A673 (cell line): ENCODE measurements around the gene KIRREL3. TPM values are rescaled to one million over a fixed set of nuclear protein-coding genes. Genes with fewer than 3 reads are reported as not detected.

Experiments used
- BruUV-seq: library from RNA; stranded (reverse); fragments of 400-500 nt; replicated peaks from 2 replicates; lab custom pipeline; 2021; lab: Mats Ljungman, UMichigan
- CTCF ChIA-PET: fragments of 300-600 bp; sonication (Branson Sonifier 250); formaldehyde crosslinking; loops from one replicate; lab custom pipeline; 2022; ENCODE audit warnings: antibody characterized with exemption; lab: Charles Lee
- POLR2A ChIA-PET: fragments of 300-600 bp; sonication (Branson Sonifier 250); formaldehyde crosslinking; loops from one replicate; lab custom pipeline; 2022; ENCODE audit warnings: antibody characterized with exemption; ENCODE audit not compliant: low non-redundant PET; lab: Charles Lee
- DNase-seq: peaks from one replicate; pipeline ENCODE4 v3.0.0-alpha.2; 2015; ENCODE audit warnings: low spot score
- H3K27ac ChIP-seq: fragments of 200-600 bp; sonication (generic); 2 replicates; pipeline ENCODE4 v1.5.1; 2016; ENCODE audit warnings: mixed run types, low read depth, mild to moderate bottlenecking, mixed read lengths, antibody characterized with exemption, low read length; ENCODE audit not compliant: poor library complexity, severe bottlenecking
- H3K27me3 ChIP-seq: fragments of 200-600 bp; sonication (generic); replicated peaks from 2 replicates; pipeline ENCODE4 v1.6.1; 2017; ENCODE audit warnings: mixed run types, low read depth, mild to moderate bottlenecking, mixed read lengths, antibody characterized with exemption, low read length; ENCODE audit not compliant: insufficient read depth, poor library complexity
- H3K36me3 ChIP-seq: fragments of 200-600 bp; sonication (generic); 2 replicates; pipeline ENCODE4 v1.6.1; 2016; ENCODE audit warnings: mixed run types, mild to moderate bottlenecking, mixed read lengths, antibody characterized with exemption, low read length; ENCODE audit not compliant: insufficient read depth, poor library complexity, severe bottlenecking
- H3K4me1 ChIP-seq: fragments of 200-600 bp; sonication (generic); 2 replicates; pipeline ENCODE4 v1.6.1; 2017; ENCODE audit warnings: mixed run types, mild to moderate bottlenecking, mixed read lengths, antibody characterized with exemption, low read length; ENCODE audit not compliant: insufficient read depth, poor library complexity, severe bottlenecking
- H3K4me3 ChIP-seq: fragments of 200-600 bp; sonication (generic); 2 replicates; pipeline ENCODE4 v1.5.1; 2016; ENCODE audit warnings: low read depth, mixed run types, mild to moderate bottlenecking, mixed read lengths, low read length; ENCODE audit not compliant: poor library complexity, severe bottlenecking
- H3K9me3 ChIP-seq: fragments of 200-600 bp; sonication (generic); 2 replicates; pipeline ENCODE4 v1.6.1; 2016; ENCODE audit warnings: mixed run types, low read depth, mild to moderate bottlenecking, mixed read lengths, antibody characterized with exemption, low read length; ENCODE audit not compliant: poor library complexity, severe bottlenecking
- CTCF ChIP-seq: fragments of 300-800, 200-600 bp; sonication (generic); conservative IDR thresholded peaks from 2 replicates; pipeline ENCODE4 v1.5.1; 2017; ENCODE audit warnings: low read depth, mild to moderate bottlenecking, antibody characterized with exemption, low read length, moderate library complexity, mixed read lengths
- EZH2 ChIP-seq: fragments of 200-600 bp; sonication (generic); IDR thresholded peaks from 2 replicates; pipeline ENCODE4 v1.6.1; 2017; ENCODE audit warnings: borderline replicate concordance, low read depth, mild to moderate bottlenecking, mixed read lengths, antibody characterized with exemption, low read length; ENCODE audit not compliant: poor library complexity, severe bottlenecking
- intact Hi-C: fragments of 100-400 bp; cut with micrococcal nuclease; formaldehyde crosslinking; loops from one replicate; pipeline ENCODE4 v1.10.0; 2022; ENCODE audit not compliant: unreplicated experiment
- total RNA-seq: library from RNA; stranded (reverse); gene quantifications from 2 replicates; pipeline ENCODE4 v1.2.3, GENCODE V29; 2021

KIRREL3 gene
- total RNA-seq, 1 experiment from 2014 or later: not detected

- no peaks in the 10 kb centered on the region for H3K4me1 ChIP-seq
- no peaks in the 10 kb centered on the region for H3K9me3 ChIP-seq
- H3K36me3 ChIP-seq: no peaks in the 10 kb centered on the region
- ChIA-PET POLR2A (no interaction called here), CTCF (no interaction called here)
- no peaks in the 10 kb centered on the region for H3K27me3 ChIP-seq
- intact Hi-C loops: no loop called here
- TF ChIP-seq EZH2 (no peak), CTCF (no peak)
- no peak overlapping the region for H3K4me3 ChIP-seq
- no TSS peak for BruUV-seq
- no peak overlapping the region for H3K27ac ChIP-seq
- no peak for DNase-seq
Observed at GRCh38 chr11:126700768-126701519, 299.6 kb downstream of the KIRREL3 start.

GRCh38 chr11:126698576-126698975 lies 302.0 kb downstream of the KIRREL3 start:
- ChIA-PET POLR2A (no interaction called here), CTCF (no interaction called here)
- Histone ChIP-seq H3K27me3 (no peaks in the 10 kb centered on the region), H3K9me3 (no peaks in the 10 kb centered on the region), H3K36me3 (no peaks in the 10 kb centered on the region), H3K4me1 (no peaks in the 10 kb centered on the region), H3K4me3 (no peak overlapping the region), H3K27ac (no peak overlapping the region)
- no peak for DNase-seq
- no TSS peak for BruUV-seq
- intact Hi-C loops: loop anchor here (10.0 kb wide), 1 partner anchor 254 kb away; no protein-coding TSS in a partner anchor
- no peak for TF ChIP-seq CTCF
- no peak for TF ChIP-seq EZH2

GRCh38 chr11:126697936-126698335 lies 302.6 kb downstream of the KIRREL3 start:
- CTCF ChIA-PET: interaction anchor here (0.9 kb wide), 1 partner anchor 19 kb away, joined by 3 read pairs; no protein-coding TSS in a partner anchor
- DNase-seq: peak; percentile 15
- Histone ChIP-seq H3K4me3 (no peak overlapping the region), H3K9me3 (no peaks in the 10 kb centered on the region), H3K27me3 (no peaks in the 10 kb centered on the region), H3K27ac (no peak overlapping the region), H3K36me3 (no peaks in the 10 kb centered on the region), H3K4me1 (no peaks in the 10 kb centered on the region)
- TF ChIP-seq CTCF (no peak), EZH2 (no peak)
- no TSS peak for BruUV-seq
- intact Hi-C loops: loop anchor here (10.0 kb wide), 1 partner anchor 253 kb away; no protein-coding TSS in a partner anchor
- POLR2A ChIA-PET: no interaction called here
